Esophagus squamous epithelium (tissue), 5 donors: Measurements from ENCODE around the gene OLFM2. TPM values are rescaled to one million over a fixed set of nuclear protein-coding genes. Genes with fewer than 3 reads are reported as not detected.

Experiments
- DNase-seq: peaks from one replicate; lab custom pipeline; 2025; lab: John Stamatoyannopoulos, UW
- H3K27ac ChIP-seq, 4 donors: fragments of 200-600 bp; sonication (generic); one replicate each; pipeline ENCODE4 v1.5.1; 2016 to 2019; ENCODE audit warnings: mild to moderate bottlenecking in 1 of 4
- H3K27me3 ChIP-seq, 4 donors: fragments of 200-600 bp; sonication (generic); 1 replicate in 3 of 4; 2 replicates in 1 of 4; pipeline versions ENCODE4 v1.5.1 to v1.6.0; 2017 to 2021; ENCODE audit warnings: antibody characterized with exemption in 1 of 4
- H3K36me3 ChIP-seq, 3 donors: fragments of 200-600 bp; sonication (generic); one replicate each; pipeline ENCODE4 v1.5.1; 2016 to 2019
- H3K4me1 ChIP-seq, 3 donors: fragments of 200-600 bp; sonication (generic); one replicate each; pipeline ENCODE4 v1.5.1; 2017 to 2019
- H3K4me3 ChIP-seq, 4 donors: fragments of 200-600 bp; sonication (generic); 1 replicate in 3 of 4; 2 replicates in 1 of 4; pipeline ENCODE4 v1.5.1; 2016 to 2019; ENCODE audit warnings: mild to moderate bottlenecking in 2 of 4, moderate library complexity in 1 of 4
- H3K9me3 ChIP-seq, 3 donors: fragments of 200-600 bp; sonication (generic); one replicate each; pipeline ENCODE4 v1.5.1; 2016 to 2019
- CTCF ChIP-seq, 6 experiments: fragments of 450-650 bp in 4 of 6; fragments of 200-600 bp in 2 of 6; sonication (generic) in 2 of 6; IDR thresholded peaks; one replicate each; pipeline ENCODE4 v1.5.1; 2016 to 2019; ENCODE audit warnings: antibody characterized with exemption in 6 of 6, mild to moderate bottlenecking in 4 of 6, moderate library complexity in 4 of 6
- POLR2A ChIP-seq, 4 donors: fragments of 450-650 bp; IDR thresholded peaks; one replicate each; pipeline ENCODE4 v1.6.1; 2017; ENCODE audit warnings: antibody characterized with exemption in 4 of 4, mild to moderate bottlenecking in 4 of 4, moderate library complexity in 3 of 4
- WGBS, 2 donors: methylation state at CpG; one replicate each; pipeline ENCODE4 v1.1.5; 2018; 5-methylcytosine and 5-hydroxymethylcytosine counted together
- intact Hi-C: fragments of 100-400 bp; cut with DNase I; formaldehyde crosslinking; loops from one replicate; pipeline ENCODE4 v1.15.0; 2022
- total RNA-seq, 4 donors: library from RNA; depleted of rRNA; stranded (reverse); fragments of >200 nt; gene quantifications; one replicate each; pipeline ENCODE4 v1.1.0, GENCODE V29; 2016
- donor health status: DM: yes; HTN: yes; CAD: no.

Gene OLFM2
- total RNA-seq, 4 donors from 2014 or later: 8.6 to 14.6 (median 9.8) TPM

GRCh38 chr19:9911524-9912185 lies 24.7 kb downstream of the OLFM2 start:
- H3K4me3 ChIP-seq: no peak overlapping the region
- WGBS, 2 donors: 43 to 63% methylated on average over 6 of the region's 6 CpGs

GRCh38 chr19:9910625-9911024 lies 25.7 kb downstream of the OLFM2 start:
- no peak overlapping the region for H3K27ac ChIP-seq
- no peak for TF ChIP-seq POLR2A (IDR thresholded peaks at IDR 0.05)
- TF ChIP-seq CTCF (IDR thresholded peaks at IDR 0.05): no peak
- H3K27me3 ChIP-seq: peaks cover 0 to 54% (median 0%) of the 10 kb centered on the region in 4 donors
- no peaks in the 10 kb centered on the region for H3K36me3 ChIP-seq
- H3K4me1 ChIP-seq: peaks cover 9 to 23% (median 11%) of the 10 kb centered on the region in 3 donors
- H3K4me3 ChIP-seq: no peak overlapping the region
- intact Hi-C loops: no loop called here
- no peak for DNase-seq
- WGBS, 2 donors: 39 to 89% methylated on average over 1 of the region's 1 CpG
- H3K9me3 ChIP-seq: no peaks in the 10 kb centered on the region

More at GRCh38 chr19:9911524-9912185, 24.7 kb downstream of the OLFM2 start:
- intact Hi-C loops: no loop called here
- DNase-seq: no peak
- Histone ChIP-seq H3K27me3 (peaks cover 0 to 59% (median 0%) of the 10 kb centered on the region in 4 donors), H3K27ac (no peak overlapping the region), H3K9me3 (no peaks in the 10 kb centered on the region), H3K4me1 (peaks cover 9 to 23% (median 11%) of the 10 kb centered on the region in 3 donors), H3K36me3 (no peaks in the 10 kb centered on the region)
- TF ChIP-seq POLR2A (IDR thresholded peaks at IDR 0.05) (no peak), CTCF (IDR thresholded peaks at IDR 0.05) (no peak)

- Histone ChIP-seq H3K4me3 (no peak overlapping the region), H3K9me3 (no peaks in the 10 kb centered on the region), H3K4me1 (peaks cover 6 to 15% (median 11%) of the 10 kb centered on the region in 3 donors), H3K36me3 (no peaks in the 10 kb centered on the region), H3K27me3 (peaks cover 0 to 40% (median 0%) of the 10 kb centered on the region in 4 donors), H3K27ac (no peak overlapping the region)
- TF ChIP-seq CTCF (IDR thresholded peaks at IDR 0.05): no peak
- TF ChIP-seq POLR2A (IDR thresholded peaks at IDR 0.05): no peak
- DNase-seq: no peak
- WGBS, 2 donors: 48 to 79% methylated on average over 3 to 9 of the region's 10 CpGs
- intact Hi-C loops: no loop called here
Observed at GRCh38 chr19:9909251-9909650, 27.1 kb downstream of the OLFM2 start.

GRCh38 chr19:9906475-9907087 lies 29.7 kb downstream of the OLFM2 start:
- intact Hi-C loops: no loop called here
- Histone ChIP-seq H3K27ac (no peak overlapping the region), H3K27me3 (peaks cover 0 to 14% (median 0%) of the 10 kb centered on the region in 4 donors), H3K4me3 (no peak overlapping the region), H3K4me1 (no peaks in the 10 kb centered on the region), H3K9me3 (no peaks in the 10 kb centered on the region), H3K36me3 (no peaks in the 10 kb centered on the region)
- WGBS, 2 donors: 60 to 74% methylated on average over 12 of the region's 16 CpGs
- no peak for DNase-seq
- no peak for TF ChIP-seq POLR2A (IDR thresholded peaks at IDR 0.05)
- no peak for TF ChIP-seq CTCF (IDR thresholded peaks at IDR 0.05)

GRCh38 chr19:9903336-9903735 lies 33.0 kb downstream of the OLFM2 start:
- WGBS, 2 donors: 91 to 93% methylated on average over 5 of the region's 5 CpGs
- no peak for TF ChIP-seq POLR2A (IDR thresholded peaks at IDR 0.05)
- no peak for TF ChIP-seq CTCF (IDR thresholded peaks at IDR 0.05)
- DNase-seq: no peak
- H3K36me3 ChIP-seq: no peaks in the 10 kb centered on the region
- H3K27ac ChIP-seq: no peak overlapping the region
- intact Hi-C loops: no loop called here
- no peaks in the 10 kb centered on the region for H3K9me3 ChIP-seq
- H3K4me1 ChIP-seq: no peaks in the 10 kb centered on the region
- H3K4me3 ChIP-seq: no peak overlapping the region
- H3K27me3 ChIP-seq: peaks cover 0 to 8% (median 0%) of the 10 kb centered on the region in 4 donors
